Stimulated activated CD8-positive, alpha-beta memory T cell treated with anti-CD3 and anti-CD28 coated beads, Interleukin-4, amount 100 ng/mL, for 24 hours (primary cell): ENCODE data around the gene STARD13.
"Not testable (repeated sequence)": the region's sequence is repeated elsewhere in the genome, so short reads cannot be mapped to it uniquely, and the experiment has no call there.

Experiments used
- DNase-seq: peaks from one replicate; pipeline ENCODE4 v3.0.0-alpha.2; 2020; ENCODE audit warnings: low read depth

STARD13 gene

GRCh38 chr13:33178209-33178840 lies 107.2 kb downstream of the STARD13 start:
- DNase-seq: no peak

- not testable (repeated sequence) for DNase-seq
Observed at GRCh38 chr13:33177340-33178208, 108.0 kb downstream of the STARD13 start.

GRCh38 chr13:33176526-33176925 lies 109.0 kb downstream of the STARD13 start:
- no peak for DNase-seq

GRCh38 chr13:33175991-33176390 lies 109.6 kb downstream of the STARD13 start:
- DNase-seq: no peak

GRCh38 chr13:33174931-33175330 lies 110.6 kb downstream of the STARD13 start:
- DNase-seq: no peak

GRCh38 chr13:33174491-33174890 lies 111.1 kb downstream of the STARD13 start:
- no peak for DNase-seq

GRCh38 chr13:33172911-33173310 lies 112.6 kb downstream of the STARD13 start:
- no peak for DNase-seq

- DNase-seq: no peak
Observed at GRCh38 chr13:33172400-33172799, 113.2 kb downstream of the STARD13 start.

- no peak for DNase-seq
Observed at GRCh38 chr13:33169273-33169980, 116.1 kb downstream of the STARD13 start.

GRCh38 chr13:33168321-33168960 lies 117.1 kb downstream of the STARD13 start:
- DNase-seq: no peak

GRCh38 chr13:33167491-33167890 lies 118.1 kb downstream of the STARD13 start:
- DNase-seq: no peak

- DNase-seq: no peak
Observed at GRCh38 chr13:33165787-33166186, 119.8 kb downstream of the STARD13 start.

- DNase-seq: no peak
Observed at GRCh38 chr13:33164331-33164730, 121.2 kb downstream of the STARD13 start.

- DNase-seq: not testable (repeated sequence)
Observed at GRCh38 chr13:33162725-33163124, 122.8 kb downstream of the STARD13 start.

- no peak for DNase-seq
Observed at GRCh38 chr13:33158816-33159215, 126.7 kb downstream of the STARD13 start.

- DNase-seq: no peak
Observed at GRCh38 chr13:33158271-33158670, 127.3 kb downstream of the STARD13 start.

GRCh38 chr13:33154911-33155310 lies 130.6 kb downstream of the STARD13 start:
- no peak for DNase-seq

GRCh38 chr13:33153421-33154404 lies 131.8 kb downstream of the STARD13 start:
- DNase-seq: no peak

GRCh38 chr13:33152389-33152788 lies 133.2 kb downstream of the STARD13 start:
- no peak for DNase-seq

- no peak for DNase-seq
Observed at GRCh38 chr13:33150662-33151061, 134.9 kb downstream of the STARD13 start.

- no peak for DNase-seq
Observed at GRCh38 chr13:33150126-33150525, 135.4 kb downstream of the STARD13 start.
